Skeletal muscle cell (primary cell): Measurements from ENCODE around the gene DNAJC8.

Experiments used
- DNase-seq: peaks from one replicate; pipeline ENCODE4 v3.0.0-alpha.2; 2010; ENCODE audit warnings: low read depth
- H3K4me3 ChIP-seq: 2 replicates; pipeline ENCODE4 v1.5.1; 2011; ENCODE audit warnings: low read depth, mild to moderate bottlenecking, control low read depth, low read length, moderate library complexity

Gene DNAJC8

GRCh38 chr1:28232558-28233263 lies at the start of gene DNAJC8:
Gene DNAJC8, minus strand, starts transcription at chr1:28233029. Its CDS starts 31 bp downstream, at chr1:28232998.
- DNase-seq = peak; percentile 69
- peak within 1 kb of the TSS; percentile 99 for H3K4me3 ChIP-seq

- no peak for DNase-seq
- no peak overlapping the region for H3K4me3 ChIP-seq
Observed at GRCh38 chr1:28281608-28282425, 49.0 kb upstream of the DNAJC8 start.

GRCh38 chr1:28280977-28281381 lies 48.1 kb upstream of the DNAJC8 start:
- DNase-seq = no peak

GRCh38 chr1:28280501-28280900 lies 47.7 kb upstream of the DNAJC8 start:
- DNase-seq = no peak
- no peak overlapping the region for H3K4me3 ChIP-seq

More at GRCh38 chr1:28280977-28281381, 48.1 kb upstream of the DNAJC8 start:
- no peak overlapping the region for H3K4me3 ChIP-seq

DNA sequence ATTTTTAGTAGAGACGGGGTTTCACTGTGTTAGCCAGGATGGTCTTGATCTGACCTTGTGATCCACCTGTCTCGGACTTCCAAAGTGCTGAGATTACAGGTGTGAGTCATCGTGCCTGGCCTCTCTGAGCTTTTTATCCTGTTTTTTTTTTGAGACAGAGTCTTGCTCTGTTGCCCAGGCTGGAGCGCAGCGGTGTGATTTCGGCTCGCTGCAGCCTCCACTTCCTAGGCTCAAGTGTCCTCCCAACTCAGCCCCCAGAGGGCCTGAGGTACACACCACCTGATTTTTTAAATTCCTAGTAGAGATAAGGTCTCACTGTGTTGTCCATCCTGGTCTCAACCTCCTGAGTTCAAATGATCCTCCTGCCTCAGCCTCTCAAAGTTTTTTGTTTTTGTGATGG lies 46.9 kb upstream of the DNAJC8 start:
- H3K4me3 ChIP-seq = no peak overlapping the region

GRCh38 chr1:28278763-28279162 lies 45.9 kb upstream of the DNAJC8 start:
- DNase-seq = no peak
- H3K4me3 ChIP-seq = no peak overlapping the region

More for the DNA sequence above, 46.9 kb upstream of the DNAJC8 start:
- no peak for DNase-seq

DNA sequence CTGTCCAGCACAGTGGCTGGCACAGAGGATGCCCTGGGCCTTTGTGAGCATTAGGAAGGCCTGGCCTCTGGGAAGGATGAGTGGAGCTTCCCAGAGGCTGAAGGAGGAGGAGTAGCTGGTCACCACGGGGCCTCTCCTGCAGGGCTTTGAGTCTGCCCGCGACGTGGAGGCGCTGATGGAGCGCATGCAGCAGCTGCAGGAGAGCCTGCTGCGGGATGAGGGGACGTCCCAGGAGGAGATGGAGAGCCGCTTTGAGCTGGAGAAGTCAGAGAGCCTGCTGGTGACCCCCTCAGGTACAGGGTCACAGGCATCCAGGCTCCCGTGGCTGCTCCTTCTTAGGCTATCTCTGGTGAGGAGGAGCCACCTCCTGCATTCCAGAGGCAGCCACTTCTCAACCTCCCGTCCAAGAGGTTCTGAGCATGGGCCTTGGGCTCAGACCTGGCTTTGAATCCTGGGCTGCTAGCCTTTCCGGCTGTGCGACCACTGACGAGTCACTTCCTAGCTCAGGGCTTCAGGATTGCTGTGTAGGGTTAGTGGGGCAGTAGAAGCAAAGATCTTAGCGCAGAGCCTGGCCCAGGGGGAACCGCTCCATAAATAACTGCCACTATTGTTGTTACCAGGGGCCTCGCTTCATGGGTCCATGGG lies 40.5 kb upstream of the DNAJC8 start:
- no peak for DNase-seq
- no peak overlapping the region for H3K4me3 ChIP-seq

DNA sequence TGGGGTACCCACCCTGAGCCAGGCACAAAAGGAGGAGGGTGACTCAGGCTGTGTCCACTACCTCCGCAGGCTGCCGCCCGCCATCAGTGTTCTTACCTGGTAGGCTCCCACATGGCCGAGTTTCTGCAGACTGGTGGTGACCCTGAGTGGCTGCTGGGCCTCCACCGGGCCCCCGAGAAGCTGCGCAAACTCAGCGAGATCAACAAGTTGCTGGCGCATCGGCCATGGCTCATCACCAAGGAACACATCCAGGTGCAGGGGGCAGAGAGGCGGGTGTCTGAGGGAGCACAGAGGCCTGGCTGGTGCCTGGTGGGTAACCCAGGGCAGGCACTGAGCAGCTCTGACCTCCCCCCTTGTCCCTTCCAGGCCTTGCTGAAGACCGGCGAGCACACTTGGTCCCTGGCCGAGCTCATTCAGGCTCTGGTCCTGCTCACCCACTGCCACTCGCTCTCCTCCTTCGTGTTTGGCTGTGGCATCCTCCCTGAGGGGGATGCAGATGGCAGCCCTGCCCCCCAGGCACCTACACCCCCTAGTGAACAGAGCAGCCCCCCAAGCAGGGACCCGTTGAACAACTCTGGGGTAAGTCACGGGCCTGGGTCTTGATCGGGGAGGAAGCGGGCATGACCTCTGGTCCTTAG lies 39.5 kb upstream of the DNAJC8 start:
- DNase-seq = no peak

DNA sequence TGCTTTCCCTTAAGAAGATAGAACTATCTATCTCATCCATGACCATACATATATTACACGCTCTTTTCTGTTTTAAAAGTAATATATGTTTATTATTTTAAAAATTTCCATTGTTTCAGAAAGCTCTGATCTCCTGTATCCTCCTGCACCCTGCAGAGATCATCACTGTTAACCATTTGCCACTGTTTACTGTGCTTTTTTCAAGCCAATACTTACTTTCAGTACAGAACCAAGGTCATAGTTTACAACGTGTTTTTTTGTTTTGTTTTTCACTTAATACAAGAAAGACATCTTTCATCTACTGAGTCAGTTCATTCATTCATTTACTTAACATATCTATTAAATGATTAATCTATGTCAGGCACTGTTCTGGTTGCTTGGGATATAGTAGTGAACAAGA lies 36.7 kb upstream of the DNAJC8 start:
- no peak overlapping the region for H3K4me3 ChIP-seq
- DNase-seq = no peak

More for the DNA sequence above, 39.5 kb upstream of the DNAJC8 start:
- H3K4me3 ChIP-seq = no peak overlapping the region

- no peak for DNase-seq
Observed at GRCh38 chr1:28267633-28268032, 34.8 kb upstream of the DNAJC8 start.

GRCh38 chr1:28266920-28267322 lies 34.1 kb upstream of the DNAJC8 start:
- no peak for DNase-seq
- H3K4me3 ChIP-seq = no peak overlapping the region

More at GRCh38 chr1:28267633-28268032, 34.8 kb upstream of the DNAJC8 start:
- no peak overlapping the region for H3K4me3 ChIP-seq

- no peak overlapping the region for H3K4me3 ChIP-seq
- DNase-seq = no peak
Observed at GRCh38 chr1:28265577-28265976, 32.7 kb upstream of the DNAJC8 start.

- DNase-seq = no peak
- H3K4me3 ChIP-seq = no peak overlapping the region
Observed at GRCh38 chr1:28264897-28265296, 32.1 kb upstream of the DNAJC8 start.

DNA sequence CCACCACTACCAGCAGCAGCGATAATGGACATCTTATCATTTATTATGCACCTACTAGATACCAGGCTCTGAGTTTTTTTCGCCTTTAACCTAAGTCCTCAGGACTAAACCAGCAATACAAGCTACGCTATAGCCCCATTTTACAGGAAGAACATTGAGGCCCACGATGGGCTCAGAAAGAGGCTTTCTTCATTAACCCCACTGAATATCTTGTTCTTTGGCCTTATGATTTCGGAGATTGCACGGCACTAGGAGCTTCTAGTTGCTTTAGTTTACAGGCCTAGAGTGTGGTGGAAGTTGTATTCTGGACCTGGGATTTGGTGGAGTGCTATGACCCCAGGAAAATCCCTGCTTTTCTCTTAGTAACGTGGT lies 28.0 kb upstream of the DNAJC8 start:
- H3K4me3 ChIP-seq = peak overlapping the region; percentile 97
- no peak for DNase-seq

DNA sequence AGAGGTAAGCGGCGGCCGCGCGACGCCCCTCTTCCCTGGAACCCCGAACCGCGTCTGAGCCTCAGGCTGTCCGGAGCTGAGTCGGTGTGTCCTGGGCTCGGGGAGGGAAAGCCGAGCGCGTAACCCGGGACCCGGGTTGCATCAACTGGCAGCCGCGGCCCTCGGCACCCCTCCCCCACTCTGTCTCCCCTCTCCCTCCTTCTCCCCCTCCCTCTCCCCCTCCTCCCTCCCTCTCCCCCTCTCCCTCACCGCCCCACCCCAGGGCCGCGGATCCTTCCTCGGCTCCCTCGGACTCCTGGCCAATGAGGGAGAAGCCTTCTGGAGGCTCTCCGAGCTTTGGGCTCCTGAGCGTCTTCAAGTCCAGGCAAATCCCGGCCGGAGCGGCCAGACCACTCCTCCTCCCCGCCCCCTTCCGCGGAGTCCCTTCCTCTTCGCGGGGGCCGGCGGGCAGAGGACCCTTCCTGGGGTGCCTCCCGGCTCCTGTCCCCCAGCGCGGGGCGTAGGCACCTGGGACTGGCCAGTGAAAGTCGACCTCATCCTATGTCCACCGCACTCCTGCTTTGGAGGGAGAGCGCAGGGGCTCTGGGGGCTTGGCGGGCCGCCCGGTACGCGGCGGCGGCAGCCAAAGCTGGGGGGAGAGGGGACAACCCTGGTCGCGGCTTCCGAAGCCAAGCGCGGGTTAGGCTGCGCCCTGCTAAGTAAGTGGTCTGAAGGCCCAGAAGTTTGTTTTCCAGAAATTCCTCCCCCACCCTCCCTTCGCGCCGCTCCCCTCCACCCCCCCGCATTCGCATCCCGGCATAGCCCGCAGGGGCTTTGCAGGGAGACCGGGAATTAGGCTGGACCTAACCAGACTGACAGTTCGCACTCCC lies 27.3 kb upstream of the DNAJC8 start:
- H3K4me3 ChIP-seq = peak overlapping the region; percentile 97
- peak; percentile 75 for DNase-seq

DNA sequence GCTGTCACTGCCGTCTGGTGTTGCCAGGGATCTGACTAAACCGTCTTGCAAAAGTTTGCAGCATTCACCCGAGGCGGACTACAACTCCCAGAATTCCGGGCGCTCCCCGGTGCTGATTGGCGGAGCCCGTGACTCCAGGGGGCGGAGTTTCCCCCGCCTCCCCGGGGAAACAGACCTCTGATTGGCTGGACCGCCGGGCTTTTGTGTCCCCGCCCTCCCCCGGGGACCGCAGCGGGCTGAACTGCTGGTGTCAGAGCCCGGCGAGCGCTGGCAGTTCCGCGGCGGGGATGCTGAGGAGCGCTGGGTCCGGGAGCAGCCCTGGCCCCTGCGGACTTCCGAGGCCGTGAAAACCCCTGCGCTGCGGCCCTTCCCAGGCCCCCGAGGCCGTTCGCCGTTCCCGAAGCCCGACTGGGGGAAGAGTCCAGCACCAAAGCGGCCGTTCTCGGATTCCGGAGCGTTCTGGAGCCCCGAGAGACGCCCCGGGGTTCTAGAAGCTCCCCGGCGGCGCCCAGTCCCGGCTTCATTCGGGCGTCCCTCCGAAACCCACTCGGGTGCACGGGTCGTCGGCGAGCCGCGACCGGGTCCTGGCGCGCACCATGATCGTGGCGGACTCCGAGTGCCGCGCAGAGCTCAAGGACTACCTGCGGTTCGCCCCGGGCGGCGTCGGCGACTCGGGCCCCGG lies 26.6 kb upstream of the DNAJC8 start, which contains the start of gene SESN2:
Gene SESN2, plus strand, starts transcription at position 267 of the 682 bp plus-strand sequence. Its CDS starts 330 bp downstream, at position 597.
- peak within 1 kb of the TSS; percentile 97 for H3K4me3 ChIP-seq
- DNase-seq = peak; percentile 93

DNA sequence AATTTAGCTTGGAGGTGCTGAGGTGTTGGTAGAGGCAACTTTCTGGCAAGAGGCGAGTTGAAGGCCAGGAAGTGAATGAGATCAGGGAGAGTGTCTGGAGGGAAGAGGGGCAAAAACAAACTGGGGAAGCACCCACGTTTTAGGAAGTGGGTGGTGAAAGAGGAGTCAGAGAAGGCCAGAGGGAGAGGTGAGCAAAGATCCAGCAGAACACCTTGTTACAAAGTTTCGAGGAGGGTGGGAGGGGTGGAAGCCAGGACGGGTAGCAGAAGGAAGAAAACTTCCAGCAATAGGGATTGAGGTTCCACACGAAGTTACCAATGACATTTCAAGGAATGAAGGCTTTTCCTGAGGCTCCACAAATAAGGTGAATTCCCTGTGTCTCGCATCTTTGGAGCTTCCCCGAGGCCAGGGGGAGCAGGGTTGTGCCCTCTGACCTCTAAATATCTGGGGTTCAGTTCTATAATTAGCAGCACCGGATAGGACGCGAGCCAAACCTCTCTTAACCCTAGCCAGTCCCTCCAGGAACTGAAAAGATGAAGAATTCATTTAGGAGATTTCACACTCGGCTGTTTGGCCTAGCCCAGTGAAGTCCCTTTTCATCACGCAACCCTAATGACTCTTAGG lies 25.9 kb upstream of the DNAJC8 start:
- DNase-seq = no peak
- no peak overlapping the region for H3K4me3 ChIP-seq

GRCh38 chr1:28257736-28258135 lies 24.9 kb upstream of the DNAJC8 start:
- no peak overlapping the region for H3K4me3 ChIP-seq
- no peak for DNase-seq
